ENCODE measurements around the gene BEX3. TPM values are rescaled to one million over a fixed set of nuclear protein-coding genes. Genes with fewer than 3 reads are reported as not detected.

The BEX3 gene
- total RNA-seq, 1 experiment from 2014 or later: 263 TPM

GRCh38 chrX:103413705-103414387 is 37.5 kb downstream of the BEX3 start (continued):
- TF ChIP-seq ZNF281 (CRISPR knock-in tag; IDR thresholded peaks at IDR 0.05): no peak
- TF ChIP-seq NFYB (CRISPR knock-in tag; conservative IDR thresholded peaks at IDR 0.05; ENCODE audit: low read depth): no peak
- TF ChIP-seq CREB1 (CRISPR knock-in tag; IDR thresholded peaks at IDR 0.05): no peak
- TF ChIP-seq HMGXB4 (CRISPR knock-in tag; IDR thresholded peaks at IDR 0.05): no peak
- TF ChIP-seq SMAD4 (CRISPR knock-in tag; IDR thresholded peaks at IDR 0.05): no peak

- peaks cover 21% of the 10 kb centered on the region for H3K36me3 Mint-ChIP-seq
- peaks cover 14% of the 10 kb centered on the region for H3K4me1 Mint-ChIP-seq
- H3K9me3 Mint-ChIP-seq: no peaks in the 10 kb centered on the region
- POLR2A ChIA-PET: no interaction called here
- no peak overlapping the region for H3K27ac Mint-ChIP-seq
- TF ChIP-seq ATF6 (CRISPR knock-in tag; IDR thresholded peaks at IDR 0.05) (no peak), JAZF1 (CRISPR knock-in tag; IDR thresholded peaks at IDR 0.05) (no peak), NR2C2 (CRISPR knock-in tag; IDR thresholded peaks at IDR 0.05) (no peak), MYBL2 (CRISPR knock-in tag; IDR thresholded peaks at IDR 0.05) (no peak), MXD4 (CRISPR knock-in tag; IDR thresholded peaks at IDR 0.05; ENCODE audit: borderline replicate concordance) (no peak), ZNF396 (CRISPR knock-in tag; IDR thresholded peaks at IDR 0.05; ENCODE audit: borderline replicate concordance) (no peak), CREB1 (CRISPR knock-in tag; IDR thresholded peaks at IDR 0.05) (no peak), KAT7 (CRISPR knock-in tag; IDR thresholded peaks at IDR 0.05; ENCODE audit: borderline replicate concordance) (no peak), ATF3 (CRISPR knock-in tag; conservative IDR thresholded peaks at IDR 0.05) (no peak), NFATC4 (CRISPR knock-in tag; IDR thresholded peaks at IDR 0.05) (no peak)
- no peak overlapping the region for H3K4me3 Mint-ChIP-seq
- no peak for DNase-seq (ENCODE audit: low spot score)
- CTCF ChIA-PET: interaction anchor here (1.5 kb wide), 1 partner anchor 50 kb away, joined by 4 read pairs; no protein-coding TSS in a partner anchor
- peaks cover 44% of the 10 kb centered on the region for H3K27me3 Mint-ChIP-seq (ENCODE audit: low read depth)
- ATAC-seq: no peak
Measured at GRCh38 chrX:103414561-103414960, 38.2 kb downstream of the BEX3 start.

- H3K36me3 Mint-ChIP-seq: peaks cover 19% of the 10 kb centered on the region
- TF ChIP-seq ATF6 (CRISPR knock-in tag; IDR thresholded peaks at IDR 0.05) (no peak), ZNF121 (CRISPR knock-in tag; IDR thresholded peaks at IDR 0.05) (no peak), E2F1 (CRISPR knock-in tag; IDR thresholded peaks at IDR 0.05) (no peak), NR1H2 (CRISPR knock-in tag; IDR thresholded peaks at IDR 0.05) (no peak), ZNF423 (CRISPR knock-in tag; IDR thresholded peaks at IDR 0.05) (no peak), ZNF416 (CRISPR knock-in tag; IDR thresholded peaks at IDR 0.05) (no peak), RELA (CRISPR knock-in tag; IDR thresholded peaks at IDR 0.05; ENCODE audit: borderline replicate concordance) (no peak), ZNF512 (CRISPR knock-in tag; IDR thresholded peaks at IDR 0.05; ENCODE audit: borderline replicate concordance) (no peak), CBFB (CRISPR knock-in tag; IDR thresholded peaks at IDR 0.05; ENCODE audit: low read depth) (no peak)
Measured at GRCh38 chrX:103415068-103415467, 38.7 kb downstream of the BEX3 start.

More at GRCh38 chrX:103415068-103415467, 38.7 kb downstream of the BEX3 start:
- no peak for ATAC-seq
- DNase-seq (ENCODE audit: low spot score): no peak
- ChIA-PET CTCF (interaction anchor here (1.5 kb wide), 1 partner anchor 49 kb away, joined by 4 read pairs; no protein-coding TSS in a partner anchor), POLR2A (no interaction called here)
- no peak overlapping the region for H3K27ac Mint-ChIP-seq
- no peaks in the 10 kb centered on the region for H3K9me3 Mint-ChIP-seq
- H3K27me3 Mint-ChIP-seq (ENCODE audit: low read depth): peaks cover 48% of the 10 kb centered on the region
- H3K4me3 Mint-ChIP-seq: no peak overlapping the region
- H3K4me1 Mint-ChIP-seq: peaks cover 14% of the 10 kb centered on the region

All from WTC11 (cell line).